GM19328 (cell line): ENCODE results near the gene LCN10.

ENCODE experiments used
- ATAC-seq: cut with Tn5 transposase; IDR thresholded peaks from one replicate; pipeline ENCODE4 v1.9.1; 2021; ENCODE audit warnings: mild to moderate bottlenecking, moderate library complexity; ENCODE audit not compliant: unreplicated experiment

LCN10 gene

GRCh38 chr9:136740491-136740890 is 2.2 kb downstream of the LCN10 start:
- no peak for ATAC-seq

- ATAC-seq, result no peak
Observed at GRCh38 chr9:136740069-136740468, 2.7 kb downstream of the LCN10 start.

GRCh38 chr9:136739509-136739908 is 3.2 kb downstream of the LCN10 start:
- ATAC-seq, result no peak

GRCh38 chr9:136738960-136739359 is 3.8 kb downstream of the LCN10 start:
- ATAC-seq, result no peak

GRCh38 chr9:136735812-136736480 is 6.8 kb downstream of the LCN10 start:
- no peak for ATAC-seq

- ATAC-seq, result no peak
Observed at GRCh38 chr9:136734837-136735496, 7.8 kb downstream of the LCN10 start.

- no peak for ATAC-seq
Observed at GRCh38 chr9:136733611-136734010, 9.1 kb downstream of the LCN10 start.

- no peak for ATAC-seq
Observed at GRCh38 chr9:136732444-136733178, 10.1 kb downstream of the LCN10 start.

- no peak for ATAC-seq
Observed at GRCh38 chr9:136729926-136730325, 12.8 kb downstream of the LCN10 start.

GRCh38 chr9:136729144-136729543 is 13.6 kb downstream of the LCN10 start:
- no peak for ATAC-seq

GRCh38 chr9:136728548-136729123 is 14.1 kb downstream of the LCN10 start:
- peak; percentile 16 for ATAC-seq

GRCh38 chr9:136728080-136728547 is 14.6 kb downstream of the LCN10 start:
- ATAC-seq, result peak; percentile 51

GRCh38 chr9:136726631-136727191 is 16.0 kb downstream of the LCN10 start:
- no peak for ATAC-seq

GRCh38 chr9:136726118-136726517 is 16.6 kb downstream of the LCN10 start:
- no peak for ATAC-seq

- ATAC-seq, result no peak
Observed at GRCh38 chr9:136725612-136726011, 17.1 kb downstream of the LCN10 start.

- ATAC-seq, result no peak
Observed at GRCh38 chr9:136724772-136725171, 18.0 kb downstream of the LCN10 start.

GRCh38 chr9:136723989-136724388 is 18.8 kb downstream of the LCN10 start:
- ATAC-seq, result no peak

GRCh38 chr9:136723362-136723976 is 19.3 kb downstream of the LCN10 start:
- no peak for ATAC-seq

GRCh38 chr9:136722969-136723356 is 19.8 kb downstream of the LCN10 start:
- ATAC-seq, result no peak

GRCh38 chr9:136722093-136722968 is 20.4 kb downstream of the LCN10 start:
- ATAC-seq, result no peak
